NCI-H146 (cell line): ENCODE data around the gene TMEM218.
"Not testable (repeated sequence)": the region's sequence is repeated elsewhere in the genome, so short reads cannot be mapped to it uniquely, and the experiment has no call there.

Experiments
- DNase-seq: peaks from one replicate; lab custom pipeline; 2025; lab: John Stamatoyannopoulos, UW

The TMEM218 gene

DNA sequence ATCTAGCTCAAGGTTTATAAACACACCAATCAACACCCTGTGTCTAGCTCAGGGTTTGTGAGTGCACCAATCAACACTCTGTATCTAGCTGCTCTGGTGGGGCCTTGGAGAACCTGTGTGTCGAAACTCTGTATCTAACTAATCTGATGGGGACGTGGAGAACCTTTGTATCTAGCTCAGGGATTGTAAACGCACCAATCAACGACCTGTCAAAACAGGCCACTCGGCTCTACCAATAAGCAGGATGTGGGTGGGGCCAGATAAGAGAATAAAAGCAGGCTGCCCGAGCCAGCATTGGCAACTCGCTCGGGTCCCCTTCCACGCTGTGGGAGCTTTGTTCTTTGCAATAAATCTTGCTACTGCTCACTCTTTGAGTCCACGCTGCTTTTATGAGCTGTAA lies 21.3 kb downstream of the TMEM218 start:
- DNase-seq, result not testable (repeated sequence)

DNA sequence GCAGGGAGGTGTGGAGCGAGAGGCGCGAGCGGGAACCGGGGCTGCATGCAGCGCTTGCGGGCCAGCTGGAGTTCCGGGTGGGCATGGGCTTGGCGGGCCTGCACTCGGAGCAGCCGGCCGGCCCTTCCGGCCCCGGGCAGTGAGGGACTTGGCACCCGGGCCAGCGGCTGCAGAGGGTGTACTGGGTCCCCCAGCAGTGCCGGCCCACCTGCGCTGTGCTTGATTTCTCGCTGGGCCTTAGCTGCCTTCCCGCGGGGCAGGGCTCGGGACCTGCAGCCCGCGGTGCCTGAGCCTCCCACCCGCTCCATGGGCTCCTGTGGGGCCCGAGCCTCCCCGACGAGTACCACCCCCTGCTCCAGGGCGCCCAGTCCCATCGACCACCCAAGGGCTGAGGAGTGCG lies 21.9 kb downstream of the TMEM218 start:
- DNase-seq, result not testable (repeated sequence)

DNA sequence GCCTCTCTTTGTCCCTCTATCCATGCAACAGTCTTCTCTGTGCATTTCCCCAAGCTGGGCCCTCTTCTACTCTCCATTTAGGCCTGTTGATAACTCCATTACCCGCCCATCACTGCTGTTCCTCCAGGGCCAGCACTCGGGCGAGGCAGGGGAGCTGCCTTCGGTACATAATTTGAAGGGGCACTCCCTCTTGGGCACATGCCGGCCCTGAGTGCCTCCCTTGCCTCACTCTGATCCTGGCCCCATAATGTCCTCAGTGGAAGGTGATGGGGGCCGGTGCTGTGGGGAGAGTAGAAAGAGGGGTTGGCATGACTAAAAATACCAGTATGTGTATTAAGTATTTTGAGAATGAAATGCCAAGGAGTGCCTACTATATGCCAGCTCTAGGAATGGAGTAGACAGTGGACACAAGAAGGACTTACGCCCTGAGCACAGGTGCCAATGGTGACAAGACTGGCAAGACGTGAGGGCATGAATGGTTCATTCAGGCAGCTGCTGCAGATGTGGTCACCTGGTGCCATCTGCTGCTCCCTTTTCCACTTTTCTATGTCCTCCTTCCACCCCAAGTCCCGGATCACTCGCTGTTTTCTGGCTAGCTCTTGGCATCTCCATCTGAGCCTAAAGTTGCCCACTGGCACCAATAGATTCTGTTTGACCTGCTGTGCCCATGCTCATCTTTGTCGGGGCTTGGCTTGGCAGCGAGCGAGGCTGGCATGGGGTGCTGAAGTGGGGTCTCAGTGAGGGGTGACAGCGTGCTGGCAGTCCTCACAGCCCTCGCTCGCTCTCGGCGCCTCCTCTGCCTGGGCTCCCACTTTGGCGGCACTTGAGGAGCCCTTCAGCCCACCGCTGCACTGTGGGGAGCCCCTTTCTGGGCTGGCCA lies 22.6 kb downstream of the TMEM218 start:
- no peak for DNase-seq

DNA sequence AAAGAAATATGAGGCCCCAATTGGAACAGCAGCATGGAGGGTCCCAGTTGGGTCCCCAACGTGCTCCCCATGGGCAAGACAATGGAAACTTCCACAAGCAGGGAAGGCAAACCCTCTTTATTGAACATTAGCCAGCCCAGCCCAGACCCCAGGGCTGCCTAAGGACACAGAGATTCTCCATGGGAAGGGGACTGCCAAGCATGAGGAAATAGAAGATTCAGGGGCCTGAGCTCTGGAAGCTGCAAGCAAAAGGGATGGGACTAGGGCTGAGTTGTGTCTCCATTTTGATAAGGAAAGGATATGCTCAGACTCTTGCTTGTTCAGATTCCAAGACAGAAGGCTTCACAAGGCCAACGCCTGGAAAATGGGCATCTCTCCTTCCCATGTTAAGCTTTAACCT lies 23.3 kb downstream of the TMEM218 start:
- DNase-seq, result no peak

DNA sequence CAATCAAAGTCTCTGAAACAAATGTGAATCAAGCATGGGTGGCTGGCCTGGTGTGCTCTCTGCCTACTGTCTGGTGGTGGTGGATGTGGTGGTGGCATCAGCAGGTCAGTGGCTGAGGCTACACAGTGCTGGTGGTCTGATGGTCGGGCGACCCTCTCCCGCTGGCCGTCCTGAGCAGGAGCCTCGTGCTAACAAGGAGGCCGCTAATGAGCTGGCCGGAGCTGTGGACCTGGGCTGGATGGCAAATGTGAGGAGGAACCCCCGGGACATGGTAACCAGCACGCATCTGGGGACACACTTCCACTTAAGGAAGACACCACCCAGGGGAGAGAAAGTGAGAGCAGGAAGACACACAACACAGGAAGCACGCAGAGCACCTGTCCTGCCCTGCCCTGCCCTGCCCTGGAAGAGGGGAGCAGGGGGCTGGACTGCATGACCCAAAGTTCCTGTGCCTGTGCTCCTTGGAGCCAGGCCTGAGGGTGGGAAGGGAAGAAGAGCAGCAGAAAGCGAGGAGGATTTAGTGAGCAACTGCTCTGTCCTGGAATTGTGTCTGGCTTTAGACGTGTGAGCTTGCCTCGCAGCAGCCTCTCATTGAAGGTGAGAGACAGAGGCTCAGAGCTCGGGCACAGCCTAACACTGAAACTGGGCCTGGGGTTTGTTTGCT lies 24.7 kb downstream of the TMEM218 start:
- DNase-seq, result no peak

DNA sequence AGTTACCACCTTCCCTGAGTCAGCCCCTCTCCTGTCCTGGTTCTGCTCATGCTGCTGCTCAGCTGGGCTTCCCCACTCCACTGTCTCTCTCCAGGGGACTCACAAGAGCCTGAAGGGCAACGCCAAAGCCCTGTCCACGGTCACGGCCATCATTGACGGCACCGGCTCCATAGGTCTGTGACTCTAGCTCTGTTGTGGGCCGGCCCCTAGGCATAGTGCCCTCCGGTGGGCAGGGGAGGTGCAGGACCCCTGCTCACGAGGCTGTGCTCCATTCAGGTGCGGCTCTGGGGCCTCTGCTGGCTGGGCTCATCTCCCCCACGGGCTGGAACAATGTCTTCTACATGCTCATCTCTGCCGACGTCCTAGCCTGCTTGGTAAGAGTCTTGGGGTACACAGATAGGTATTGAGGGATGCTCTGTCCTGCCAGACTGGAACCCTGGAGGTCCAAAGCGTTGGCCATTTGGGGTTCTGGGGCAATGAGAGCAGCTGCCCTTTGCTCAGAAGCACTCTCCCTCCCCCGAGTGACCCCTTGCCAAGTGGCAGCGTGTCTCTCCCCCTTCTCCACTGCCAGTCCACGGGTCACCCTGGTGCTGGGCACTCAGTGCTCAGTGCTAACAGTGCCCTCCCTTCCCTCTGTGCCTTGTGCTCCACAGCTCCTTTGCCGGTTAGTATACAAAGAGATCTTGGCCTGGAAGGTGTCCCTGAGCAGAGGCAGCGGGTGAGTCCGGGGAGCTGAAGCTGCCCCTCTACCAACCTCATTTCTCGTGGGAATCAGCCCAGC lies 25.9 kb downstream of the TMEM218 start:
- no peak for DNase-seq

DNA sequence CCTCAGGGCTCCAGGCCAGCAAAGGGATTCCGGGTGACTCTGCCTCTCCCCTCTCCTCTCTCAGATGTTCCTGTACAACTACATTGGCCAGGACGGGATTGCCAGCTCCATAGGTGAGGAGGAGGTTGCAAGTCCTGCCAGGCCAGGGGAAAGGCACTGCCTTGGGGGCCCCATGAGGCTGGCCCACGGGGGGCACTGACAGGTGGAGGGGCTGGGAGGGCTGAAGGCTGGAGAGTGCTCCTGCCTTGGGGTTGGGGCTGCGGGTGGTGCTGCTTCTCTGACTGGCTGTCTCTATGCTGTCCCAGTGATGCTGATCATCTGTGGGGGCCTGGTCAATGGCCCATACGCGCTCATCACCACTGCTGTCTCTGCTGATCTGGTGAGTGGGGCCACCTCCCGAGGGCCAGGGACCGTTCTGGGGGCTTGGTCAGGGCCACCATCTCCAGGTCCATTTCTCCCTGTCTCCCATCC lies 26.6 kb downstream of the TMEM218 start:
- DNase-seq, result no peak

DNA sequence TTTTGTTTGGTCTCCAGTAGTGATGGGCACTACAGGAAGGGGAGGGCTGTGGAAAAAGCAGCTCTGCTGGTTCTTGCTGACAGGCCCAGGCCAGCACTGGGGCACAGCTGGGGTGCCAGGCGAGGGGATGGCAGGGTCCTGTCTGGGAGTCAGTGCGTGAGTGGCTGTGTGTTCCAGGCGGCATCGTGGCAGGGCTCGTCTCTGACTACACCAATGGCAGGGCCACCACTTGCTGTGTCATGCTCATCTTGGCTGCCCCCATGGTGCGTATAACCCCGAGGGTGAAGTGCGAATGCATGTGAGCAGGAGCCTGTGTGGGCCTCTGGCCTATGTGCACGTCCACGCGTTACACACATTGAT lies 27.4 kb downstream of the TMEM218 start:
- DNase-seq, result no peak

DNA sequence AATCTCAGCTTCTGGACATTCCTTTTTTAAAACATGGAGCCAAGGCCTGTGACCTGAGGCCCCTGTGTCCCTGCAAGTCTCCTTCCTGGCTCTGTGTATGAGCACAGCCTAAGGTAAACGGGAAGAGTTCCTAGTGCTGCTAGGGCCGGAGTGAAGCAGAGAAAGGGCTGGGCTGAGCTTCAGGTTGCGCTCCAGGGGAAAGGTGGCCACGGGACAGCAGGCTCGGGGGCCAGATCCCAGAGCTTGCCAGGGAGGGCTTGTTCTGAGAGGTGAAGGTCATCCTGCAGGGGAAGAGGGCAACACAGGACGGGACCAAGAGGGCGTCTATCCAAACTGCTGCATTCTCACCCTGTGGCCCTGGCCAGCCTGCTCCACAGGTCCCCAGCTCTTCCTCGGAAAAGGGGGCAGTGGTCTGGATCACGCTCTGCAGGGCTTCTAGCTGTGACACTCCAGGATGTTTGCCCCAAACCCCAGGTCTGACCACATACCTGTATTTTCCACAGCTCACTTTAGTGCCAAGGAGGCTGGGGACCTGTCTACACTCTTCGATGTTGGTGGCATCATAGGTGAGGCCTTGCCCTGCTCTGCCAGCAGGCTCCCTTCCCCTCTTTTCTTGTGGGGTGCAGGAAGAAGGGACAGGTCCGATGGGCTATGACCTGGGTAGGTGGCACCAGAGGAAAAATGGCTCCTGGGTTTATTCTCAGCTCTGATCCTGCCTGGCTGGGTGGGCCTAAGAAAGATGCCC lies 27.9 kb downstream of the TMEM218 start:
- DNase-seq, result no peak

DNA sequence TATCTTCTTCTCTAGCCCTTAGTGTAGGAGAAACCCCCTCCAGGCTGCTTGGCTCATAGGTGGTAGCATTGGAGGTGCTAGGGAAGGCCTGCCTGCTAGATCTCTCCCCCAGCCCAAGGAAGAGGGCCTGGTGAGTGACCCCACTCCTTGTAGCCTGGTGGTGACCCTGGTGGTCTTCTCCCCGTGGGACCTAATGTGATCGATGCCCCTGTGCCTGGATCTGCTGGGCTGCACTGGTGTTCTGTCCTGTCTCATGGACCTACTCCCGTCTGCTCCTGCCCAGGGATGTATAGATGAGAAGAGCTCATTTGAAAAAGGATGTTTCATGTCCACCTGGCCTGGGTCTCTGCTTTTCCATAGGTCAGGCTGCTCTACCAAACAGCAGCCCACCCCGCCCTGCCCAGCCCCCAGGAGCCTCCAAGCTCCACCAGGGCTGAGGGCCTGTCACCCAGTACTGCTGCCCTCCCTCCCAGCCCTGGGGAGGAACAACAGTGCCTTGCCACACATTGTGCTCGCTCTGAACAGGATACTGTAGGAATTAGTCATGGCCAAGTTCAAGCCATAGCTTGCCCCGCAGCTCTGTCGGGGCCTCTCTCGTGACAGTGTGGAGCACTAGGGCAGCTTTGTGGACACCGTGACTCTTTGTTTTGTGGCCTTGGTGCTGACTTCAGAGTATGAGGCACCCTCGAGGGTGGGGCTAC lies 28.7 kb downstream of the TMEM218 start:
- no peak for DNase-seq

DNA sequence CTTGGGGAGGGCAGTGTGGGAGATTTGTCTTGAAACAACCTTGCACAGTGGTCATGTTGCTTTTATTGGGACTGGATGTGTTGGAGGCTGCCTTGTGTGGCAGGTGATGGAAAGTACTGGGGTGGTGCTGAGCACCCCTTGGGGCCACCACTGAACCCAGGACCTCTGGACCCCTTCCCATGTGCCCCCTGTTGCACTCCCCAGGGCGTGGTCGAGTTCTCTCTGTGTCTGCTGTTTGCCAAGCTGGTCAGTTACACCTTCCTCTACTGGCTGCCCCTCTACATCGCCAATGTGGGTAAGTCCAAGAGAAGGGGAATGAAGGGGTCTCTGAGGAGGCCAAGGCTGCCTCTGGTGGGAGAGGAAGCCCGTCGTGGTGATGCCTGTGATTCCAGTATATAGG lies 29.4 kb downstream of the TMEM218 start:
- no peak for DNase-seq

DNA sequence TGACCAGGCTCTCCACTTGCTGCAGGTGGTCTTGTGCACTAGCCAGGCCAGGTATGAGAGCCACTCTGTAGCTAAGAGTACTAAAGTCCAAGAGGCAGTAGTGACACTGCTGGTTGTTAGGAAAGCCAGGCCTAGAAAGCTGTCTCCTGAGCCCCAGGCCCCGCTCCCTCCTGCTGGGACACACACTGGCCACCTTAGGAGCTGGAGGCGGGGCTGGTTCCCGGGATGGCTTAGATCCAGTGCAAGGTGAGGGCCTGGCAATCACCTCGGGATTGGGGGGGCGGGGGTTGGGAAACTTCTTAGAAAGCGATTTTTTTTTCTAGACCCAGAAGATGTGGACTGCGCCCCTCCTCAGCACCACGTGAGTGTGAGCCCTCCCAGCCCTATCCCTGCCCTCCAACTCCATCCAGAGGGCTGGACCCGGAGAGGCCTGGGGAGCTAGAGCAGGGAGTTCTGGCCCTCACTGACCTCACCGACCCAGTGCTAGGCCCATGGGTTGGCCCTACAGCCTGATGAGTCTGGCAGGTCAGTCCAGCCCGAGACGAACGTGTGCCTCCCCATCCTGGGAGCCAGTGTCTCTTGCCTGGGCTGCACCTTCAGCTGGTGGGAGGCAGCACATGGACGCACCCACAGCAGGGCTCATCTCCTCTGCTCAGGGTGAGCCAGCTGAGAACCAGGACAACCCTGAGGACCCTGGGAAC lies 30.2 kb downstream of the TMEM218 start:
- DNase-seq, result no peak

DNA sequence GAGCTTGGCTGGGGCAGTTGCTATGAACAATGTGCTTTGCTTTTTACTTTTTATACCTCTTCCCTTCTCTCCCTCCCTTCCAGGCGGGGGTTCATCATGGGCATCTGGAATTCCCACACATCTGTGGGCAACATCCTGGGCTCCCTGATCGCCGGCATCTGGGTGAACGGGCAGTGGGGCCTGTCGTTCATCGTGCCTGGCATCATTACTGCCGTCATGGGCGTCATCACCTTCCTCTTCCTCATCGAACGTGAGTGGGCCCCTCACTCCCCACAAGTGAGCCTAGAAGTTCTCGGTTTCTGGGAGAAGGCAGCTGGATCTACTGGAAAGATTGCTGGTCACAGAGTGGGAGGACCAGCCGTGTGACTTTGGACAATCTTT lies 30.9 kb downstream of the TMEM218 start:
- DNase-seq, result no peak

DNA sequence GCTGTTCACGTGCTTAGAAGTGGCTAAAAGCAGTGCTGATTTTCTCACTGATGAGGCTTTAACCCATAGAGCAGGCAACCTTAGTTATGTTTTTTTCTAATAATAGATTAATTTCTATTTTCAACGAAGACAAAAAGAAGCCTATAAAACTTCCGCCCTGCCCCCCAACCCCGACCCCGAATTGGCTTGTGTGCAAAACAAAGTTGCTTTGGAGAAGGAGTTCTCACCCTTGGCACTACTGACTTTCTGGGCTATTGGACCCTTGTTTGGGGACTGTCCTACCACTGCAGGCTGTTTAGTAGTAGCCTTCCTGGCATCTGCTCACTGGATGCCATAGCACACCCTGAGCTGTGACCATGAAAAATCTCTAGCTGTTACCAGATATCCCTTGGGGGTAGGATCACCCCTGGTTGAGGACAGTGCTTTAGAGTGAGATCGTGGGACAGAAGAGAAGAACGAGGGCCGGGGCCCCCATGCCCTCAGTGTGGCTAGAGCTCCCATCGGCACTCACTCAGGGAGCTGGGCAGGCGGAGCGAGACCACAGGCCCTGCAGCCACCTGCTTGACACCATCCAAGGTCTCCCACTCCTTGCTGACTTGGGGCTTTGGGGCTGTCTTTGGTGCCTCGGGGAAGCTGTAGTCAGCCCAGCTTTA lies 31.4 kb downstream of the TMEM218 start:
- no peak for DNase-seq

DNA sequence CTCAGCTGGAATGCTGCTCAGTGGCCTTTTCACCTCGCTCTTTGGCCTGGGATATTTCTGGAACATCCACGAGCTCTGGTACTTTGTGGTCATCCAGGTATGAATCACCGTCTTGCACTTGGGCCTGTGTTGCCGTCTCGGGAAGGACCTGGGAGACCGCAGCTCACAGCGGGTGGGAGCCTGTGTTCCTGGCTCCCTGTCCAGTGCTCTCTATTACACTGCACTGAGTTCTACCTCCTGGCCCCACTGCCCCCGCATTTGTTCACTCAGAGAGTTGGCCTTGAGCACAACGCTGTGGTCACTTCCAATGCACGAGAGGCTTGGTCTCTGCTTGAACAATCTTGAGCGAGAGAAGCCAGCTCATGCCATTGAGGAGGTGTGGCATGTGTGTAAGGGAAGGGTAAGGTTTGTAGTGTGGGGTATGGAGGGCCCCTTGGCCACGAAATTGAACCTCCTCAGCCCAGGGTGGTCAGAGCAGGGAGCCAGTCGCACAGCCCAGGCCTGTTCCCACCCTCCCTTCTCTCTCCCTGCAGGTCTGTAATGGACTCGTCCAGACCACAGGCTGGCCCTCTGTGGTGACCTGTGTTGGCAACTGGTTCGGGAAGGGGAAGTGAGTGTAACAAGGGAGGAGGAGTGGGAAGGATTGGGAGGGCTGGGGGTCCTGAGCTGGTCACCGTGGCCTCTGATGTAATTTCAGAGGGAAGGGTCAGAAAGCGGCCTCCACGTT lies 32.1 kb downstream of the TMEM218 start:
- no peak for DNase-seq

DNA sequence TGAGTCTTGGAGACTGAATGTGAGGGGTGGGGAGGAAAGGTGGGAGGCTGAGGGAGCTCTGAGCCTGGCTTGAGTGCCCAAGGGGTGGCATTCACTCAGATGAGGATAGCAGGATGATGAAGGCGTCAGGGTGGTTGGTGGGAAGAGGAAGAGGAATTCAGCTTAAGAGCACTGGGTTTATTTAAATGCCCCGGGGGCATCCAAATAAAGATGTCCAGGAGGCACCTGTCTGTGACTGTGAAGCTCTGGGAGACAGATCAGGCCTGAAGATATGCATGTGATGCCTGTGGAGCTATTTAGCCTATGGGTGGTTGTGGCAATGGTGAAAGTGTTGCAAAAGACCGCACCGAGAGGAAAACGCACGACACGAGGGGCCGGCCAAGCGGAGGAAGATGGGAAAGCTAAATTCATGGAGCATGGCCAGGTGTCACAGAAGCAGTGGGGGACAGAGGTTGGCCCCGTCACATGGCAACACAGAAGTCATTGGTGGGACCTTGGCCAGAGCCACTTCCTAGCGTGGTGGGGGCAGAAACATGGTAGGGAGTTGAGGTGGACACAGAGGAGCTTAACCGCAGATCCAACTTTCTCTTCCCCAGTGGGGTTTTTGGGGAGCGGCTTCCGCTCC lies 32.8 kb downstream of the TMEM218 start:
- DNase-seq, result no peak

DNA sequence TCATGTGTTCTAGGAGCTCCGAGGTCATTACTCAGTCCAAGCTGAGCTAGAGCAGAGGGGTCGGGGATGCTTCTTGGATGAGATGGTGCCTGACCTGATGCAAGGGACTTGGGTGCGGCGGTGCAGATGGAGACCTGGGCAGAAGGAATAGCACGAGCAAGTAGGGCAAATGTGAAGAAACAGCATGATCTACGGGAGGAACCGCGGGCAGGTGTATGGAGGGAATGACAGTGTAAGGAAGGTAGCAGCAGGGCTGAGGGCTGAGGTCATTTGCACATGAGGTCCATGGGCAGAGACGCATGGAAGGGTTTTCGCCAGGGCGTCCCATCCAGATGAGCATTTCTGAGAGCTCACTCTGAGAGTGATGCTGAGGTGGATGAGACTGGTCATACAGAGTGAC lies 33.4 kb downstream of the TMEM218 start:
- no peak for DNase-seq

DNA sequence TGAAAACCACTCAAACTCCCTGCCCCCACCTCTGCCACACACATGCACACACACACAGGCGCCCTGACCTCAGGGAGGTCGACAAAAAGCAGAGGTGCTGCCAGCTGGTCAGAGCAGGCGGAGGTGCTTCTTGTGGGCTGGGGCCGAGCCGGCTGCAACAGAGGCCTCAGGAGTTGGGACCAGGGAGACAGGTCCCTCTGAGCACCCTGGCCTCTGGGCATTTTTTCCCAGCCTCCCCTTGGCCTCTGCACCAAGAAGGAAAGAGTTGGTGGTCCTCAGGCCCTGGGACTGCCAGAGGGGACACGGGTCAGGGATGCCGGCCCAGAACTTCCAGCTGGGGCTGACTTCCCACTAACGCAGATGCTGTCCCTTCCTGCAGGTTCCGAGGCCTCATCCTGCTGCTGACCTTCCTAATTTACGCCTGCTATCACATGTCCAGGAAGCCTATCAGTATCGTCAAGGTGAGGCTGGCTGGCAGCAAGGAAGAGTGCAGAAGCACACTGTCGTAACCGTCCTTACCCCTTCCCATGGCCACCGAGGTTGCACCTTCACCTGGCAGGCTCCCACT lies 35.0 kb downstream of the TMEM218 start:
- DNase-seq, result no peak

DNA sequence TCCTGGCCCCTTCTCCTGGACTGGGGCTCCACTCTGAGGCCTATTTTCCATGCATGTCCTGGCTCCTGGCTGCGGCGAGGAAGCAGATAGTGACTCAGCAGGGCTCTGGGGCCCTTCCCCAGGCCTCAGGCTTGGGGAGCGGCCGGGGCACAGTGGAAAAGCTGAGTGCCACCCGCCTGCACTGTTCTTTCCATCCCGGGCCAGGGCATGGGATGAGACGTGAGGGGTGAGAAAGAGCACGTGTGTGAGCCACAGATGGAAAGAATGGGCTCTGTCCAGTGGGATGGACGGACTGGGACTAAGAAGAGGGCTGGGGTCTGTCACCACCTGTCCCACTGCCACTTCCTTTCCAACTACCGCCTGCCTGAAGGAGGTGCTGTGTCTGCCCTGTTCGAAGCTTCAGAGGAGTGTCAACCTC lies 35.5 kb downstream of the TMEM218 start:
- no peak for DNase-seq
